Measurements from ENCODE around the gene NKIRAS2.

NKIRAS2 gene

DNA sequence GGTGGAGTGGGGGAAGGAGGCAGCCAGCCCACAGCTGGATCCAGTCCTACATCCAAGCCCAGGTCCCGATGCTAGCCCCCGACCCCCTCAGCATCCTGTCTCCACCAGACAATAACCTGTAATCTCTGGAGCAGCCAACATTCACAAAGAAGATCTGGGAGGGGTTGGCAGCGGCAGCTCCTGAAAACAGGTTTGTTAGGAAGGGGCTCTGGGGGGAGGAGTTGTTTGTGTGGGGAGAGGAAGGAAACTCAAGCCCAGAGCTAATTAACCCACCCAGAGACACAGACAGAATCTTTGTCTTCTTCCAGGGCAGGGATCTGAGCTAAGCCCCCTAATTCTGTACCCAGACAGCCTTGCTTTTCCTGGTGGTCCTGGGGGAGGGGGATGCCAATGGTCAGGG is 35.1 kb downstream of the NKIRAS2 start:
- no peak for DNase-seq (ENCODE audit: low read depth)

- DNase-seq (ENCODE audit: low read depth), result no peak
Measured at GRCh38 chr17:42055496-42055895, 35.6 kb downstream of the NKIRAS2 start.

GRCh38 chr17:42056635-42057034 is 36.7 kb downstream of the NKIRAS2 start:
- no peak for DNase-seq (ENCODE audit: low read depth)

GRCh38 chr17:42058063-42058462 is 38.2 kb downstream of the NKIRAS2 start:
- DNase-seq (ENCODE audit: low read depth), result no peak

GRCh38 chr17:42059815-42060214 is 39.9 kb downstream of the NKIRAS2 start:
- no peak for DNase-seq (ENCODE audit: low read depth)

GRCh38 chr17:42060231-42060630 is 40.3 kb downstream of the NKIRAS2 start:
- no peak for DNase-seq (ENCODE audit: low read depth)

GRCh38 chr17:42061646-42062487 is 42.0 kb downstream of the NKIRAS2 start:
- DNase-seq (ENCODE audit: low read depth), result no peak

DNA sequence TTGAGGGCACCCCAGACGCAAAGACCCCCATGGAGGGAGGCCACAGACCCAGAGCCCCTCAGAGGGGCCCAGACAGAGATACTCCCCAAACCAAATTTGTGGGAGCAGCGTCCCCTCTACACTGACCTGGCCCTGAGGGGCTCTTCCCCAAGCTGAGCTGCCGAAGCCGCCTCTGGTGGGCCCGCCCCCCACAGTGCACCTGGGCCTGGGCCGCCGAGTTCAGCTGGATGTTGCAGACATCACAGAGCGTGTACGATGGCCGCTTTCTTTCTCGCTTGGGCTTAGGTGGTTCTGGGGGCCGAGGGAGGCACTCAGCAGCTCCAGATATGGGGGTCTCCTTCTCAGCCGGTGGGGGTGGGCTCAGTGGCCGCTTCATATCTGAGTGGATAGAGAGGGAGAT is 42.8 kb downstream of the NKIRAS2 start:
- DNase-seq (ENCODE audit: low read depth), result no peak

GRCh38 chr17:42065201-42065600 is 45.3 kb downstream of the NKIRAS2 start:
- DNase-seq (ENCODE audit: low read depth), result no peak

GRCh38 chr17:42067371-42068091 is 47.6 kb downstream of the NKIRAS2 start:
- DNase-seq (ENCODE audit: low read depth), result peak; percentile 44

- no peak for DNase-seq (ENCODE audit: low read depth)
Measured at GRCh38 chr17:42068979-42069378, 49.1 kb downstream of the NKIRAS2 start.

GRCh38 chr17:42071810-42072209 is 51.9 kb downstream of the NKIRAS2 start:
- DNase-seq (ENCODE audit: low read depth), result no peak

- DNase-seq (ENCODE audit: low read depth), result no peak
Measured at GRCh38 chr17:42072323-42073187, 52.7 kb downstream of the NKIRAS2 start.

Measured in stimulated activated CD8-positive, alpha-beta memory T cell treated with anti-CD3 and anti-CD28 coated beads, Interleukin-15, amount 100 ng/mL, for 24 hours (primary cell).